Measurements from ENCODE around the gene UBL4A.
A peak's percentile ranks its signal among the peaks of the same experiment; 100 is the strongest.

UBL4A gene

GRCh38 chrX:154486396-154487207 lies at the start of gene UBL4A:
TSS of gene UBL4A (minus strand) at chrX:154486615. CDS start at chrX:154486584, 31 bp downstream.
- DNase-seq: peak in 7 of 14 donors; percentile 21 to 62 (median 38)

- DNase-seq: no peak
Measured at GRCh38 chrX:154535892-154536291, 49.5 kb upstream of the UBL4A start.

GRCh38 chrX:154534526-154535322 lies 48.3 kb upstream of the UBL4A start:
- DNase-seq: peak in 13 of 14 donors; percentile 32 to 88 (median 75)

GRCh38 chrX:154532690-154533089 lies 46.3 kb upstream of the UBL4A start:
- no peak for DNase-seq

GRCh38 chrX:154531626-154532025 lies 45.2 kb upstream of the UBL4A start:
- peak in 1 of 14 donors; percentile 52 for DNase-seq

GRCh38 chrX:154530286-154530685 lies 43.9 kb upstream of the UBL4A start:
- DNase-seq: no peak

GRCh38 chrX:154529206-154529612 lies 42.8 kb upstream of the UBL4A start:
- DNase-seq: no peak

GRCh38 chrX:154526901-154527675 lies 40.7 kb upstream of the UBL4A start:
- peak in 12 of 14 donors; percentile 6 to 71 (median 51) for DNase-seq

GRCh38 chrX:154525606-154526490 lies 39.4 kb upstream of the UBL4A start:
- no peak for DNase-seq

GRCh38 chrX:154519389-154519788 lies 33.0 kb upstream of the UBL4A start:
- DNase-seq: no peak

- peak in 6 of 14 donors; percentile 22 to 55 (median 28) for DNase-seq
Measured at GRCh38 chrX:154517101-154517781, 30.8 kb upstream of the UBL4A start.

- peak in 5 of 14 donors; percentile 23 to 47 (median 39) for DNase-seq
Measured at GRCh38 chrX:154516656-154517100, 30.3 kb upstream of the UBL4A start.

- DNase-seq: peak; percentile 31 to 92 (median 83)
Measured at GRCh38 chrX:154515966-154516655, 29.7 kb upstream of the UBL4A start, which contains the start of gene FAM3A. TSS of gene FAM3A (minus strand) at chrX:154516232. CDS start at chrX:154515772, 460 bp downstream.

- DNase-seq: no peak
Measured at GRCh38 chrX:154515090-154515965, 28.9 kb upstream of the UBL4A start.

- no peak for DNase-seq
Measured at GRCh38 chrX:154513716-154514115, 27.3 kb upstream of the UBL4A start.

- no peak for DNase-seq
Measured at GRCh38 chrX:154512879-154513553, 26.6 kb upstream of the UBL4A start.

GRCh38 chrX:154511761-154512160 lies 25.3 kb upstream of the UBL4A start:
- no peak for DNase-seq

- DNase-seq: no peak
Measured at GRCh38 chrX:154509455-154509854, 23.0 kb upstream of the UBL4A start.
